OCI-LY7 (cell line): ENCODE data around the gene RAN.

Experiments used
- EZH2phosphoT487 ChIP-seq: fragments of 200-600 bp; sonication (generic); IDR thresholded peaks from 2 replicates; pipeline ENCODE4 v1.6.1; 2018; ENCODE audit warnings: low read depth, borderline replicate concordance, mild to moderate bottlenecking, mixed run types, antibody characterized with exemption, low read length, moderate library complexity, mixed read lengths
- TF ChIP-seq, protein P1 (sequence below): fragments of 200-600 bp; sonication (generic); conservative IDR thresholded peaks from 2 replicates; pipeline ENCODE4 v1.5.1; 2014; ENCODE audit warnings: mild to moderate bottlenecking, antibody characterized with exemption, low read length, moderate library complexity, mixed read lengths

- TF ChIP-seq, protein P1, sequence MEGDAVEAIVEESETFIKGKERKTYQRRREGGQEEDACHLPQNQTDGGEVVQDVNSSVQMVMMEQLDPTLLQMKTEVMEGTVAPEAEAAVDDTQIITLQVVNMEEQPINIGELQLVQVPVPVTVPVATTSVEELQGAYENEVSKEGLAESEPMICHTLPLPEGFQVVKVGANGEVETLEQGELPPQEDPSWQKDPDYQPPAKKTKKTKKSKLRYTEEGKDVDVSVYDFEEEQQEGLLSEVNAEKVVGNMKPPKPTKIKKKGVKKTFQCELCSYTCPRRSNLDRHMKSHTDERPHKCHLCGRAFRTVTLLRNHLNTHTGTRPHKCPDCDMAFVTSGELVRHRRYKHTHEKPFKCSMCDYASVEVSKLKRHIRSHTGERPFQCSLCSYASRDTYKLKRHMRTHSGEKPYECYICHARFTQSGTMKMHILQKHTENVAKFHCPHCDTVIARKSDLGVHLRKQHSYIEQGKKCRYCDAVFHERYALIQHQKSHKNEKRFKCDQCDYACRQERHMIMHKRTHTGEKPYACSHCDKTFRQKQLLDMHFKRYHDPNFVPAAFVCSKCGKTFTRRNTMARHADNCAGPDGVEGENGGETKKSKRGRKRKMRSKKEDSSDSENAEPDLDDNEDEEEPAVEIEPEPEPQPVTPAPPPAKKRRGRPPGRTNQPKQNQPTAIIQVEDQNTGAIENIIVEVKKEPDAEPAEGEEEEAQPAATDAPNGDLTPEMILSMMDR = no peak
- no peak for TF ChIP-seq EZH2phosphoT487
Observed at GRCh38 chr12:130917607-130918006, 45.7 kb downstream of the RAN start.
